Measurements from ENCODE around the gene NECAB3. TPM values are rescaled to one million over a fixed set of nuclear protein-coding genes. Genes with fewer than 3 reads are reported as not detected.
A peak's percentile ranks its signal among the peaks of the same experiment; 100 is the strongest.

NECAB3 gene
- total RNA-seq (10 to 100 TPM; 57.9 to 98.0 (median 77.3) TPM), polyA plus RNA-seq (10 to 100 TPM; 37.8 to 72.0 (median 63.7) TPM)
- long read RNA-seq, donor 1, transcript NECAB3-201 (12 exons, 1,989 nt): minor isoform, 6 of 83 reads
- long read RNA-seq, donor 1, transcript NECAB3-202 (13 exons, 1,942 nt): major isoform, 48 of 83 reads
- long read RNA-seq, donor 1, partial matches to known transcripts: 11 of 83 reads
- long read RNA-seq, donor 1, other reads (novel, unspliced or antisense): 18 of 83 reads
- long read RNA-seq, donor 2, transcript NECAB3-202 (13 exons, 1,942 nt): major isoform, 27 of 59 reads
- long read RNA-seq, donor 2, transcript NECAB3-201 (12 exons, 1,989 nt): minor isoform, 5 of 59 reads
- long read RNA-seq, donor 2, partial matches to known transcripts: 6 of 59 reads
- long read RNA-seq, donor 2, other reads (novel, unspliced or antisense): 21 of 59 reads

GRCh38 chr20:33674294-33675135, at the start of gene NECAB3:
Gene NECAB3 (minus strand): TSS chr20:33674428. CDS start chr20:33674352, 76 bp downstream.
- Histone ChIP-seq H3K27me3 (ENCODE audit: insufficient read depth in 3 of 3, low read length in 2 of 3) (no peaks in the 10 kb centered on the region), H3K4me1 (peaks cover 18% of the 10 kb centered on the region), H3K27ac (peak within 1 kb of the TSS; percentile 87), H3K4me3 (peak within 1 kb of the TSS; percentile 92), H3K9me3 (no peaks in the 10 kb centered on the region), H3K36me3 (ENCODE audit: insufficient read depth in 1 of 2, low read depth in 1 of 2) (peaks cover 0 to 30% of the 10 kb centered on the region in 2 donors)
- no peak for TF ChIP-seq CTCF (IDR thresholded peaks at IDR 0.05)
- WGBS, 3 donors: 5 to 6% (median 5%) methylated on average over 46 to 73 of the region's 73 CpGs
- intact Hi-C loops (cut with DNase I): no loop called here
- ATAC-seq (peak; percentile 87 to 89 (median 88)), DNase-seq (peak; percentile 87 to 91)

- ATAC-seq: no peak
Measured at GRCh38 chr20:33721391-33722140, 47.3 kb upstream of the NECAB3 start.

GRCh38 chr20:33719989-33720709, 45.9 kb upstream of the NECAB3 start, which contains the start of gene PXMP4:
Gene PXMP4 (minus strand): TSS chr20:33720310. CDS start chr20:33720207, 103 bp downstream.
- peak; percentile 100 for ATAC-seq
- intact Hi-C loops (cut with DNase I): no loop called here

More at GRCh38 chr20:33721391-33722140, 47.3 kb upstream of the NECAB3 start:
- Histone ChIP-seq H3K36me3 (ENCODE audit: insufficient read depth in 1 of 2, low read depth in 1 of 2) (no peaks in the 10 kb centered on the region), H3K27me3 (ENCODE audit: insufficient read depth in 3 of 3, low read length in 2 of 3) (no peaks in the 10 kb centered on the region), H3K4me1 (peaks cover 10% of the 10 kb centered on the region), H3K27ac (no peak overlapping the region), H3K9me3 (no peaks in the 10 kb centered on the region), H3K4me3 (no peak overlapping the region)
- DNase-seq: no peak
- intact Hi-C loops (cut with DNase I): no loop called here
- TF ChIP-seq CTCF (IDR thresholded peaks at IDR 0.05): no peak
- WGBS, 3 donors: 93 to 96% (median 93%) methylated on average over 11 of the region's 11 CpGs

More at GRCh38 chr20:33719989-33720709, 45.9 kb upstream of the NECAB3 start, which contains the start of gene PXMP4:
- WGBS, 3 donors: 3% methylated on average over 46 of the region's 46 CpGs
- Histone ChIP-seq H3K4me1 (peaks cover 10% of the 10 kb centered on the region), H3K4me3 (peak within 1 kb of the TSS; percentile 89), H3K27me3 (ENCODE audit: insufficient read depth in 3 of 3, low read length in 2 of 3) (no peaks in the 10 kb centered on the region), H3K27ac (peak within 1 kb of the TSS; percentile 84), H3K36me3 (ENCODE audit: insufficient read depth in 1 of 2, low read depth in 1 of 2) (peaks cover 0 to 3% of the 10 kb centered on the region in 2 donors), H3K9me3 (no peaks in the 10 kb centered on the region)
- no peak for TF ChIP-seq CTCF (IDR thresholded peaks at IDR 0.05)
- peak; percentile 88 to 92 for DNase-seq
